ENCODE data around the gene BIK.

Gene BIK

GRCh38 chr22:43110444-43110926, at the start of gene BIK:
BIK (plus strand) TSS chr22:43110750; CDS start chr22:43124023, 13,273 bp downstream.
- peak within 1 kb of the TSS; percentile 75 for H3K4me3 ChIP-seq
- peak within 1 kb of the TSS; percentile 79 for H3K9ac ChIP-seq

GRCh38 chr22:43066134-43066533, 44.4 kb upstream of the BIK start:
- H3K4me3 ChIP-seq, result no peak overlapping the region

More at GRCh38 chr22:43110444-43110926, at the start of gene BIK:
- TF ChIP-seq Cebpa-rat (IDR thresholded peaks at IDR 0.05), result no peak
- Histone ChIP-seq H3K9me3 (no peaks in the 10 kb centered on the region), H3K4me1 (peaks cover 74% of the 10 kb centered on the region), H3K27ac (peak within 1 kb of the TSS; percentile 63), H3K4me2 (peak within 1 kb of the TSS; percentile 92), H4K20me1 (peaks cover 6% of the 10 kb centered on the region; the same call in 1 of the 2 replicates), H3K27me3 (peaks cover 33% of the 10 kb centered on the region), H3K36me3 (no peaks in the 10 kb centered on the region)

GRCh38 chr22:43066844-43067385, 43.6 kb upstream of the BIK start:
- Histone ChIP-seq H3K4me2 (no peak overlapping the region), H4K20me1 (no peaks in the 10 kb centered on the region), H3K9me3 (no peaks in the 10 kb centered on the region), H3K36me3 (peaks cover 42% of the 10 kb centered on the region), H3K4me1 (peaks cover 15% of the 10 kb centered on the region), H3K27ac (no peak overlapping the region), H3K4me3 (no peak overlapping the region), H3K9ac (no peak overlapping the region), H3K27me3 (no peaks in the 10 kb centered on the region)
- no peak for TF ChIP-seq Cebpa-rat (IDR thresholded peaks at IDR 0.05)

More at GRCh38 chr22:43066134-43066533, 44.4 kb upstream of the BIK start:
- H3K4me2 ChIP-seq, result peak overlapping the region; percentile 51
- peaks cover 46% of the 10 kb centered on the region for H3K36me3 ChIP-seq
- H3K4me1 ChIP-seq, result peaks cover 15% of the 10 kb centered on the region
- no peaks in the 10 kb centered on the region for H3K9me3 ChIP-seq
- H3K9ac ChIP-seq, result no peak overlapping the region
- no peaks in the 10 kb centered on the region for H4K20me1 ChIP-seq
- no peak for TF ChIP-seq Cebpa-rat (IDR thresholded peaks at IDR 0.05)
- H3K27ac ChIP-seq, result no peak overlapping the region
- no peaks in the 10 kb centered on the region for H3K27me3 ChIP-seq

- Histone ChIP-seq H3K27ac (no peak overlapping the region), H3K27me3 (no peaks in the 10 kb centered on the region), H3K36me3 (peaks cover 17% of the 10 kb centered on the region; the same call in 1 of the 2 replicates), H4K20me1 (no peaks in the 10 kb centered on the region), H3K4me1 (no peaks in the 10 kb centered on the region), H3K4me2 (no peak overlapping the region), H3K9ac (no peak overlapping the region; the same call in 1 of the 2 replicates), H3K4me3 (no peak overlapping the region), H3K9me3 (no peaks in the 10 kb centered on the region)
- TF ChIP-seq Cebpa-rat (IDR thresholded peaks at IDR 0.05), result no peak
Measured at GRCh38 chr22:43077121-43077877, 33.3 kb upstream of the BIK start.

GRCh38 chr22:43078522-43078921, 32.0 kb upstream of the BIK start:
- H3K4me2 ChIP-seq, result no peak overlapping the region
- H4K20me1 ChIP-seq, result no peaks in the 10 kb centered on the region
- no peak overlapping the region for H3K27ac ChIP-seq
- peaks cover 17% of the 10 kb centered on the region; the same call in 1 of the 2 replicates for H3K36me3 ChIP-seq
- no peaks in the 10 kb centered on the region for H3K4me1 ChIP-seq
- H3K9ac ChIP-seq, result no peak overlapping the region
- H3K4me3 ChIP-seq, result no peak overlapping the region
- no peaks in the 10 kb centered on the region for H3K27me3 ChIP-seq
- no peak for TF ChIP-seq Cebpa-rat (IDR thresholded peaks at IDR 0.05)
- H3K9me3 ChIP-seq, result no peaks in the 10 kb centered on the region

- Histone ChIP-seq H3K27me3 (no peaks in the 10 kb centered on the region), H3K4me1 (no peaks in the 10 kb centered on the region), H3K36me3 (peaks cover 6% of the 10 kb centered on the region; the same call in 1 of the 2 replicates), H3K4me3 (no peak overlapping the region), H3K4me2 (no peak overlapping the region), H3K9me3 (no peaks in the 10 kb centered on the region), H4K20me1 (no peaks in the 10 kb centered on the region), H3K27ac (no peak overlapping the region), H3K9ac (no peak overlapping the region)
- TF ChIP-seq Cebpa-rat (IDR thresholded peaks at IDR 0.05), result no peak
Measured at GRCh38 chr22:43079742-43080141, 30.8 kb upstream of the BIK start.

- Histone ChIP-seq H3K4me3 (no peak overlapping the region), H3K27ac (no peak overlapping the region), H3K9me3 (no peaks in the 10 kb centered on the region), H3K36me3 (no peaks in the 10 kb centered on the region; the same call in 1 of the 2 replicates), H3K4me2 (no peak overlapping the region), H4K20me1 (no peaks in the 10 kb centered on the region), H3K4me1 (no peaks in the 10 kb centered on the region), H3K27me3 (no peaks in the 10 kb centered on the region), H3K9ac (no peak overlapping the region)
- TF ChIP-seq Cebpa-rat (IDR thresholded peaks at IDR 0.05), result no peak
Measured at GRCh38 chr22:43080616-43081015, 29.9 kb upstream of the BIK start.

GRCh38 chr22:43081968-43082367, 28.6 kb upstream of the BIK start:
- no peaks in the 10 kb centered on the region for H3K27me3 ChIP-seq
- no peak overlapping the region for H3K4me2 ChIP-seq
- H3K9me3 ChIP-seq, result no peaks in the 10 kb centered on the region
- no peak overlapping the region for H3K4me3 ChIP-seq
- no peaks in the 10 kb centered on the region for H3K36me3 ChIP-seq
- H4K20me1 ChIP-seq, result no peaks in the 10 kb centered on the region
- no peak overlapping the region for H3K27ac ChIP-seq
- no peaks in the 10 kb centered on the region for H3K4me1 ChIP-seq
- TF ChIP-seq Cebpa-rat (IDR thresholded peaks at IDR 0.05), result no peak
- H3K9ac ChIP-seq, result no peak overlapping the region

- Histone ChIP-seq H3K4me1 (peaks cover 16% of the 10 kb centered on the region), H3K36me3 (no peaks in the 10 kb centered on the region), H4K20me1 (no peaks in the 10 kb centered on the region), H3K4me2 (no peak overlapping the region), H3K27ac (no peak overlapping the region), H3K4me3 (no peak overlapping the region), H3K27me3 (no peaks in the 10 kb centered on the region), H3K9me3 (no peaks in the 10 kb centered on the region), H3K9ac (no peak overlapping the region)
- no peak for TF ChIP-seq Cebpa-rat (IDR thresholded peaks at IDR 0.05)
Measured at GRCh38 chr22:43085658-43086606, 24.6 kb upstream of the BIK start.

All from BLaER1 (cell line).